ENCODE data around the gene CCDC120. TPM values are rescaled to one million over a fixed set of nuclear protein-coding genes. Genes with fewer than 3 reads are reported as not detected.

CCDC120 gene
- total RNA-seq, 1 experiment from 2014 or later, result 15.2 TPM

DNA sequence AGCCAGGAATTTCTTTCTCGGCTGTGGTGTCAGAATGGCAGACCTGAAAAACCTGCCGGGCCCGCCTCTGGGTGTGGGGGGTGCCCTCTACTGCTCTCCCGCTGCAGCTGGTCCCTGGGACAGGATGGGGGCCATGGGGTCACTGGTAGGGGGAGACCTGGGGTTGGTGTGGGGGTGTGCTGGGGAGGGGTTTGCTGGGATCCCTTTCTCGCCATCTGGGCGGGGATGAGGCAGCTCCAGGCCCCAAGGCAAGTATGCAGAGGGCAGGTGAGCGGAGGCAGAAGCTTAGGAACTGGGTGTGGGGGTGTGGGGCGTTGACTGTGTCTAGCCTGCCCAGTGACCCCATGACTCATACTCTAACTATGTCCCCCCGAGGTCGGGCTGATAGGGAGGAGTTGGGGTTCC is 884 bp downstream of the CCDC120 start:
- no peaks in the 10 kb centered on the region for H3K9me3 Mint-ChIP-seq

DNA sequence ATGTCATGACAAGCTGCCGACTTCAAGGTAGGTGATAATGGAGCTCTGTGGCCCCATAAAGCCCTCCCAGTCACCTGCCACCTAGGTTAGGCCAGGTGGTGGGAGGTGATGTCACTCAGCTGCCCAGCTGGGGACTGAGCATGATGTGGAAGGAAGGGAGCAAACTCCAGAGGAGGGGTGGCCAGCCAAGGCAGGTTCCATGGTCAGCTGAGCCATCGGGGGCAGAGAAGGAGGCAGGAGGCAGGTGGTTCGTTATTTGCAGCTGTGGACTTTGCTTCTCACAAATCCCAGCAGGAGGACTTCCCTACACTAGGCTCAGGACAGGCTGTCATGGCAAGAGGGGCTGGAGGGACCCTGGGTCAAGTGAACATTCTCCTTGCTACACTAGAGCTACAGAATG is 2.1 kb downstream of the CCDC120 start:
- TF ChIP-seq CREM (CRISPR knock-in tag; IDR thresholded peaks at IDR 0.05), result no peak
- TF ChIP-seq NR1H2 (CRISPR knock-in tag; IDR thresholded peaks at IDR 0.05), result no peak
- no peak for TF ChIP-seq KAT7 (CRISPR knock-in tag; IDR thresholded peaks at IDR 0.05; ENCODE audit: borderline replicate concordance)
- TF ChIP-seq ZNF263 (CRISPR knock-in tag; IDR thresholded peaks at IDR 0.05; ENCODE audit: low read depth), result no peak
- TF ChIP-seq, protein P1, sequence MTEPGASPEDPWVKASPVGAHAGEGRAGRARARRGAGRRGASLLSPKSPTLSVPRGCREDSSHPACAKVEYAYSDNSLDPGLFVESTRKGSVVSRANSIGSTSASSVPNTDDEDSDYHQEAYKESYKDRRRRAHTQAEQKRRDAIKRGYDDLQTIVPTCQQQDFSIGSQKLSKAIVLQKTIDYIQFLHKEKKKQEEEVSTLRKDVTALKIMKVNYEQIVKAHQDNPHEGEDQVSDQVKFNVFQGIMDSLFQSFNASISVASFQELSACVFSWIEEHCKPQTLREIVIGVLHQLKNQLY (CRISPR knock-in tag; IDR thresholded peaks at IDR 0.05), result no peak
- TF ChIP-seq, protein P2, sequence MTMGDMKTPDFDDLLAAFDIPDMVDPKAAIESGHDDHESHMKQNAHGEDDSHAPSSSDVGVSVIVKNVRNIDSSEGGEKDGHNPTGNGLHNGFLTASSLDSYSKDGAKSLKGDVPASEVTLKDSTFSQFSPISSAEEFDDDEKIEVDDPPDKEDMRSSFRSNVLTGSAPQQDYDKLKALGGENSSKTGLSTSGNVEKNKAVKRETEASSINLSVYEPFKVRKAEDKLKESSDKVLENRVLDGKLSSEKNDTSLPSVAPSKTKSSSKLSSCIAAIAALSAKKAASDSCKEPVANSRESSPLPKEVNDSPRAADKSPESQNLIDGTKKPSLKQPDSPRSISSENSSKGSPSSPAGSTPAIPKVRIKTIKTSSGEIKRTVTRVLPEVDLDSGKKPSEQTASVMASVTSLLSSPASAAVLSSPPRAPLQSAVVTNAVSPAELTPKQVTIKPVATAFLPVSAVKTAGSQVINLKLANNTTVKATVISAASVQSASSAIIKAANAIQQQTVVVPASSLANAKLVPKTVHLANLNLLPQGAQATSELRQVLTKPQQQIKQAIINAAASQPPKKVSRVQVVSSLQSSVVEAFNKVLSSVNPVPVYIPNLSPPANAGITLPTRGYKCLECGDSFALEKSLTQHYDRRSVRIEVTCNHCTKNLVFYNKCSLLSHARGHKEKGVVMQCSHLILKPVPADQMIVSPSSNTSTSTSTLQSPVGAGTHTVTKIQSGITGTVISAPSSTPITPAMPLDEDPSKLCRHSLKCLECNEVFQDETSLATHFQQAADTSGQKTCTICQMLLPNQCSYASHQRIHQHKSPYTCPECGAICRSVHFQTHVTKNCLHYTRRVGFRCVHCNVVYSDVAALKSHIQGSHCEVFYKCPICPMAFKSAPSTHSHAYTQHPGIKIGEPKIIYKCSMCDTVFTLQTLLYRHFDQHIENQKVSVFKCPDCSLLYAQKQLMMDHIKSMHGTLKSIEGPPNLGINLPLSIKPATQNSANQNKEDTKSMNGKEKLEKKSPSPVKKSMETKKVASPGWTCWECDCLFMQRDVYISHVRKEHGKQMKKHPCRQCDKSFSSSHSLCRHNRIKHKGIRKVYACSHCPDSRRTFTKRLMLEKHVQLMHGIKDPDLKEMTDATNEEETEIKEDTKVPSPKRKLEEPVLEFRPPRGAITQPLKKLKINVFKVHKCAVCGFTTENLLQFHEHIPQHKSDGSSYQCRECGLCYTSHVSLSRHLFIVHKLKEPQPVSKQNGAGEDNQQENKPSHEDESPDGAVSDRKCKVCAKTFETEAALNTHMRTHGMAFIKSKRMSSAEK (CRISPR knock-in tag; IDR thresholded peaks at IDR 0.05; ENCODE audit: borderline replicate concordance), result no peak
- TF ChIP-seq GTF2I (CRISPR knock-in tag; conservative IDR thresholded peaks at IDR 0.05), result no peak
- Mint-ChIP-seq H3K4me1 (no peaks in the 10 kb centered on the region), H3K27ac (no peak overlapping the region), H3K27me3 (ENCODE audit: low read depth) (no peaks in the 10 kb centered on the region), H3K4me3 (no peak overlapping the region), H3K36me3 (peaks cover 2% of the 10 kb centered on the region; the same call in 1 of the 2 replicates), H3K9me3 (no peaks in the 10 kb centered on the region)
- no peak for DNase-seq (ENCODE audit: low spot score)
- no peak for ATAC-seq
- ChIA-PET POLR2A (no interaction called here), CTCF (no interaction called here)

More for the DNA sequence above, 884 bp downstream of the CCDC120 start:
- Mint-ChIP-seq H3K27me3 (ENCODE audit: low read depth) (no peaks in the 10 kb centered on the region), H3K4me3 (peak overlapping the region; percentile 74), H3K4me1 (0 out of 2 replicates have a peak, but pooled peaks cover 5% of the 10 kb centered on the region), H3K36me3 (peaks cover 2% of the 10 kb centered on the region; the same call in 1 of the 2 replicates), H3K27ac (no peak overlapping the region)
- DNase-seq (ENCODE audit: low spot score), result no peak
- TF ChIP-seq, protein P3, sequence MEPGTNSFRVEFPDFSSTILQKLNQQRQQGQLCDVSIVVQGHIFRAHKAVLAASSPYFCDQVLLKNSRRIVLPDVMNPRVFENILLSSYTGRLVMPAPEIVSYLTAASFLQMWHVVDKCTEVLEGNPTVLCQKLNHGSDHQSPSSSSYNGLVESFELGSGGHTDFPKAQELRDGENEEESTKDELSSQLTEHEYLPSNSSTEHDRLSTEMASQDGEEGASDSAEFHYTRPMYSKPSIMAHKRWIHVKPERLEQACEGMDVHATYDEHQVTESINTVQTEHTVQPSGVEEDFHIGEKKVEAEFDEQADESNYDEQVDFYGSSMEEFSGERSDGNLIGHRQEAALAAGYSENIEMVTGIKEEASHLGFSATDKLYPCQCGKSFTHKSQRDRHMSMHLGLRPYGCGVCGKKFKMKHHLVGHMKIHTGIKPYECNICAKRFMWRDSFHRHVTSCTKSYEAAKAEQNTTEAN (CRISPR knock-in tag; IDR thresholded peaks at IDR 0.05), result no peak
- TF ChIP-seq RELA (CRISPR knock-in tag; IDR thresholded peaks at IDR 0.05; ENCODE audit: borderline replicate concordance) (no peak), NFE2L1 (CRISPR knock-in tag; IDR thresholded peaks at IDR 0.05) (no peak), FOXP1 (CRISPR knock-in tag; IDR thresholded peaks at IDR 0.05; ENCODE audit: borderline replicate concordance) (no peak), ZNF423 (CRISPR knock-in tag; IDR thresholded peaks at IDR 0.05) (no peak), IRF2 (CRISPR knock-in tag; IDR thresholded peaks at IDR 0.05; ENCODE audit: borderline replicate concordance, low read depth) (no peak), TP53 (CRISPR knock-in tag; IDR thresholded peaks at IDR 0.05) (no peak), FOXK1 (CRISPR knock-in tag; IDR thresholded peaks at IDR 0.05) (no peak), TEAD4 (CRISPR knock-in tag; IDR thresholded peaks at IDR 0.05) (no peak), TCF7 (CRISPR knock-in tag; IDR thresholded peaks at IDR 0.05; ENCODE audit: low read depth) (no peak), ATF1 (CRISPR knock-in tag; IDR thresholded peaks at IDR 0.05) (no peak), JUN (CRISPR knock-in tag; IDR thresholded peaks at IDR 0.05) (no peak), ZNF317 (CRISPR knock-in tag; IDR thresholded peaks at IDR 0.05; ENCODE audit: borderline replicate concordance, low read depth) (no peak)
- TF ChIP-seq, protein P4, sequence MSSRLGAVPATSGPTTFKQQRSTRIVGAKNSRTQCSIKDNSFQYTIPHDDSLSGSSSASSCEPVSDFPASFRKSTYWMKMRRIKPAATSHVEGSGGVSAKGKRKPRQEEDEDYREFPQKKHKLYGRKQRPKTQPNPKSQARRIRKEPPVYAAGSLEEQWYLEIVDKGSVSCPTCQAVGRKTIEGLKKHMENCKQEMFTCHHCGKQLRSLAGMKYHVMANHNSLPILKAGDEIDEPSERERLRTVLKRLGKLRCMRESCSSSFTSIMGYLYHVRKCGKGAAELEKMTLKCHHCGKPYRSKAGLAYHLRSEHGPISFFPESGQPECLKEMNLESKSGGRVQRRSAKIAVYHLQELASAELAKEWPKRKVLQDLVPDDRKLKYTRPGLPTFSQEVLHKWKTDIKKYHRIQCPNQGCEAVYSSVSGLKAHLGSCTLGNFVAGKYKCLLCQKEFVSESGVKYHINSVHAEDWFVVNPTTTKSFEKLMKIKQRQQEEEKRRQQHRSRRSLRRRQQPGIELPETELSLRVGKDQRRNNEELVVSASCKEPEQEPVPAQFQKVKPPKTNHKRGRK (CRISPR knock-in tag; IDR thresholded peaks at IDR 0.05; ENCODE audit: borderline replicate concordance), result no peak
- TF ChIP-seq, protein P5, sequence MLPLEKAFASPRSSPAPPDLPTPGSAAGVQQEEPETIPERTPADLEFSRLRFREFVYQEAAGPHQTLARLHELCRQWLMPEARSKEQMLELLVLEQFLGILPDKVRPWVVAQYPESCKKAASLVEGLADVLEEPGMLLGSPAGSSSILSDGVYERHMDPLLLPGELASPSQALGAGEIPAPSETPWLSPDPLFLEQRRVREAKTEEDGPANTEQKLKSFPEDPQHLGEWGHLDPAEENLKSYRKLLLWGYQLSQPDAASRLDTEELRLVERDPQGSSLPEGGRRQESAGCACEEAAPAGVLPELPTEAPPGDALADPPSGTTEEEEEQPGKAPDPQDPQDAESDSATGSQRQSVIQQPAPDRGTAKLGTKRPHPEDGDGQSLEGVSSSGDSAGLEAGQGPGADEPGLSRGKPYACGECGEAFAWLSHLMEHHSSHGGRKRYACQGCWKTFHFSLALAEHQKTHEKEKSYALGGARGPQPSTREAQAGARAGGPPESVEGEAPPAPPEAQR (CRISPR knock-in tag; IDR thresholded peaks at IDR 0.05), result no peak
- peak; percentile 40 for ATAC-seq
- POLR2A ChIA-PET, result interaction anchor here (0.6 kb wide), 1 partner anchor 57 kb away, joined by 3 read pairs; the partner anchor contains the start of gene GRIPAP1
- CTCF ChIA-PET, result no interaction called here
